ENCODE results near the gene PARD3B.

DNA sequence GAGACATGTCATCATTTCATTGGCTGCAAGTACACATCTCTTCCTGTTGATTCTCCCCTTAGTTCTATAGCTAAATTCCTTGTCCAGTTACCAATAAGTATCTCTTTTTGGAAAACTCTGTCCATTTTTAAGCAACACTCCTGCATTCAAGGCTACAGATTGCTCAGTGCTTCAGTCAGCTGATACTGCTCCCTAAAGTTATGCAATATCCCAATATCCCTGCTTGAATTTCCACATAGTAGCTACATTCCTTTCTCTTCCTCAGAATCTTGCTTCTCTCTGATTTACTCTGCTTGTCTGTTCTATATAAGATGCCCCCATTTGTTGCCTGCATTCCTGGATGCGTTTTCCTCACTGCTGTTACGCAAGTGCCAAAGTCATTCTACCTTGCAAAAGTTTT is 109.8 kb downstream of the PARD3B start:
- TF ChIP-seq RAD51 (IDR thresholded peaks at IDR 0.05), result no peak
- TF ChIP-seq POLR2AphosphoS5 (IDR thresholded peaks at IDR 0.05; ENCODE audit: low read length), result no peak
- no peak for TF ChIP-seq CBFB (IDR thresholded peaks at IDR 0.05; ENCODE audit: low read depth)
